ENCODE measurements around the gene CACNG8. TPM values are rescaled to one million over a fixed set of nuclear protein-coding genes. Genes with fewer than 3 reads are reported as not detected.

CACNG8 gene
- polyA plus RNA-seq, 12 donors: 0.29 to 1.4 (median 0.72) TPM; not detected in 2

DNA sequence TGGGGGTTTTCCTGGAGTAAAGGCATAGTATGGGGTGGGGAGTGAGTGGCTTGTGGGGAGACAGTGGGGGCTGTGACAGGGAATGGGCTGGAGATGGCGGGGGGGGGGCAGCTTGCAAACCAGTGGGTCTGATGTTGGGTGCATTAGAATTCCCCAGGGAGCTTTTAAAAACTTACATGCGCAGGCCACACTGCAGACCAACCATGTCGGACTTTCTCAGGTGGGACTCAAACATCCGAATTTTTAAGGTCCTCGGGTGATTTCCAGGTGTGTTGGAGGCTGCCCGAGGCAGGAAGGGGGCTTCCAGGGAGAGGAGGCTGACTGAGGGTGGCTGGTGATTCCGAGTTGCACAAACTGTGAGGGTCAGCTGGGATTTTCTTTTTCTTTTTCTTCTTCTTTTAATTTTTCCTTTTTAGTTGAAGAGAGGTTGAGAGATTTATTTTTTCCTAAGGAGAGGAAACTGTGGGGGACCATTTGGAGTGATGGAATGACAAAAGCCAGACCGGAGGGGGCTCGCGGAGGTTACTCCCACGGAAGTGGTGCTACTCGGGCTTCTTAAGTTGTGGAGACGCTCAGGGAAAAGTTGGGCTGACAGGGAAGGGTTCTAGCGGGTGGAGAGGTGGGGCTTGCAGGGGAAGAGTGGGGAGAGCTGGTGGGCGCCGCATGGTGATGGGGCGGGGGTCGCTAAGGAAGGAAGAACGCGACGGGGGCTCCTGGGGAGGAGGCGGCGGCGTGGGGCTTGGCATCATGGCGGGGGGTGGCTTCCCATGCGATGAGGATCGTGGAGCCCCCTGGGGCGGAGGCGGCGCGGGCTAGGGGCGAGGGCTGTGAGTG is 997 bp upstream of the CACNG8 start:
- DNase-seq: no peak

- DNase-seq: no peak
These were observed 2.4 kb downstream of the CACNG8 start for GRCh38 chr19:53965091-53965490.

GRCh38 chr19:53966931-53967330 is 4.2 kb downstream of the CACNG8 start:
- no peak for DNase-seq

- DNase-seq: no peak
These were observed 6.6 kb downstream of the CACNG8 start for GRCh38 chr19:53969366-53969765.

- no peak for DNase-seq
These were observed 8.9 kb downstream of the CACNG8 start for GRCh38 chr19:53971673-53972072.

- DNase-seq: peak; percentile 81
These were observed 14.8 kb downstream of the CACNG8 start for GRCh38 chr19:53977429-53977990.

DNA sequence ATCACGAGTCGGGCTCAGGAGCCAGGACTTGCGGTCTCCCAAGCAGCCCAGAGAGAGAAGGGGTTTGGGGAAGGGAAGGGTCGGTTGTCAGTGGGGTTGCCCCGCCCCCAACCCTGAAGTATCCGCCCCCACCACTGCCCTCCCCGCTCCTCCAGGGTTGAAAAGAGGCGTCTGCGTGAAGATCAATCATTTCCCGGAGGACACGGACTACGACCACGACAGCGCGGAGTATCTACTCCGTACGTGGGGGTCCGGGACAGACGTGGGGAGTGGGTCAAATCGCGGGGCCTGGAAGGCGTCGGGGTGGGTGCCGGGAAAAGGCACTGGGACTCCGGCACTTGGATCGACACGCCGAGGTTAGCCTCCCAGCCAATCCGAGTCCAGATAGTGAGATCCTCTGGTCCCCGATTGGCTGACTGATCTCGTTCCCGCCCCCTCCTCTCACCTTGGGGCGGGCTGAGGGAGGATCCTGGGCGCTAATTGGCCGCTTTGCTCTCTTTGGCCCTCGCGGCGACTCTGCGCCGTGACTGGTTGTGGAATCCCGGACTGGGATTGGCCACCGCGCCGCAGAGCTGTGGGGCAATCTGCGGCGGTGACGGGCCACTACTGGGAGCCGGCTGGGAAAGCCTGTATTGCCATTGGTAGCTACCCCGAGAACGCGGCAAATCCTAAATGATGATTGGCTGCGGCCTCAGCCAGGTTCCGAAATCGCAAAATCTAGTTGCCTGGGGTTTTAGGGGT is 15.4 kb downstream of the CACNG8 start:
- peak; percentile 32 for DNase-seq

DNA sequence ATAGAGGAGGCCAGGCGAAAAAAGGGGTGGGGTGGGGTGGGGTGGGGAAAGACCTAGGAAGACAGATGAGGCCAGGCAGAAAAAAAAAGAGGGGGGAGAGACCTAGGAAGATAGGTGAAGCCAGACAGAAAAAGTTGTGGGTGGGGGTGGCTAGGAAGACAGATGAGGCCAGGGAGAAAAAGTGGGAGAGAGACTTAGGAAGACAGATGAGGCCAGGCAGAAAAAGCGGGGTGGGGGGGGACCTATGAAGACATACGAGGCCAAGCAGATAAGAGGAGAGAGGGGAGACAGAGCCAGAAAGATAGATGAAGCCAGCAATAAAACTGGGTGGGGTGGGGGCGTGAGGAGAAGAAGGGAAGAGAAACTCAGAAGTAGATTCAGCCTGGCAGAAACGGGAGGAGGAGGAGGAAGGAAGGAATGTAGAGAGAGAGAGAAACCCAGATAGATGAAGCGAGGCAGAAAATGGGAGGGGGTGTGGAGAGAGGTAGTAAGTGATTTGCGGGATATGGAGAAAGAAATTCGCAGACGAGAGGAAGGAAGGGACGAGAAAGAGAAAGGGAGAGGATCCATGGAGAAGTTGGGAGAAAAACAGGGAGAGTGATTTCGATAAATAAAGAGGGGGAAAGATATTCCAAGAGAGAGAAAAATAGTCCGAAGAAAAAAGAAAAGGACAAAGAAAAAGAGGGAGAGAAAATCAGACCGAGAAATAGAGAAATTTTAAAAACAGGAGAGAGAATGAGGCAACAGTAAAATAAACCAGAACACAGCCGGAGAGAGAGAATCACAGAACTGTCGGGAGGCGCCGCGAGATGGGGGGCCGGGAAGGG is 16.5 kb downstream of the CACNG8 start:
- no peak for DNase-seq

DNA sequence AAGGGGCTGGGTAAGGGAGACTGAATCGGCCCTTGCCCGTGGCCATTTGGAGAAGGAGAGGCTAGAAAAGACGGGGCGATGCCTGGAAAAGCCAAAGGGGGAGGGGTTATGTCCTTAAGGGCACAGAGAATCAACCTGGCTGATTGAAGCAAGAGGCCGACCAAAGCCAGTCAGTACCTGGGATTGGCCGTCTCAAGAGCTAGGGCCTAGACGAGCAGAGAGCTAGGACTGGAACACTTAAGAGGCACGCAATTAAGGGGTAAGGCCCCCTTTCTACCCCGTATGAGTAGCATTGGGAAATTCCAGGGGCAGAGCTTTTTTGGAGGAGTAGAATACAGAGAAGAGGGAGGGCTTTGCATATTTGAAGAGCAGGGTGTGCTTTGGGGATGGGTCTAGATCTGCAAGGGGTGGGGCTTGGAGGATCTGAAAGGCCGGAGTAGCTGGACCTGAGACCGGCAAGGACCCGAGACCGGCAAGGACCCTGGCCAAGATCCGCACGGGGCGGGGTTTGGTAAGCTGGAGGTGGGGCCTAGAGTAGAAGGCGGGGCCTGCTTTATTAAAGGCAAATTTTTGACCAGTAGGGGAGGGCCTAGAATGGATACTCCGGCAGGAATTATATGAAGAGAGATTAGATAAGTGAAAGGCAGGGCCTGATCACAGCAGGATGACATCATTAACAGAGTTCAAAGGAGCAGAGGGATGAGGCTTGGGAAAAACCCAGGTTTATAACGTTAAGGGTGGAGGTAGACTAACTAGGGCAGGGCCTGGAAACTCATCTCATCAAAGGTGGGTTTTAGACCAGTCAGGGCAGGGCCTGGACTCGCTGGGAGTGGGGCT is 18.0 kb downstream of the CACNG8 start:
- DNase-seq: no peak

DNA sequence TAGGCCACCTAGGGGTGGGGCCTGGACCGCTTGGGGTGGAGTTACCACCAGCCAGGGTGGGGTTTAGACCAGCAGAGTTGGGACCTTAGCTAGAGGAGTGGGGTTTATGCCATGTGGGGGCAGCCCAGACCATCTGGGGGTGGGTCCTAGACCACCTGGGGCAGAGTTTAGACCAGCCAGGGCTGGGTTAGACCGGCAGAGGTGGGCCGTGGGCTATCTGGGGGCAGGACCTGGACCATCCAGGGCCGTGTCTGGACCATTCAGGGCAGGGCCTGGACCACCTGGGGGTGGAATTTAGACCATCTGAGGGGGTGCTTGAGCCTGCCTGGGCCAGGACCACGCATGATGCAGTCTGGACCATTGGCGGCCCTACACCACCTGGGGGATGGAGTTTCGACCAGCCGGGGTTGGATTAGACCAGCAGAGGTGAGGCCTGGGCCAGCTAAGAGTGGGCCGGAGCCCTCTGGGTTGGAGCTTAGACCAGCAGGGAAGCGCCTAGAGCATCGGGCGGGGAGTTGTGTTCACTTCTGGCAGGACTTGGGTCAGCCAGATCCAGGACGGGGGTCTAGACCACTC is 18.7 kb downstream of the CACNG8 start:
- no peak for DNase-seq

GRCh38 chr19:53982001-53982451 is 19.3 kb downstream of the CACNG8 start:
- DNase-seq: no peak

GRCh38 chr19:53982611-53983010 is 19.9 kb downstream of the CACNG8 start:
- DNase-seq: no peak

GRCh38 chr19:53983457-53984289 is 20.9 kb downstream of the CACNG8 start:
- no peak for DNase-seq

GRCh38 chr19:53985863-53986262 is 23.1 kb downstream of the CACNG8 start:
- no peak for DNase-seq

DNA sequence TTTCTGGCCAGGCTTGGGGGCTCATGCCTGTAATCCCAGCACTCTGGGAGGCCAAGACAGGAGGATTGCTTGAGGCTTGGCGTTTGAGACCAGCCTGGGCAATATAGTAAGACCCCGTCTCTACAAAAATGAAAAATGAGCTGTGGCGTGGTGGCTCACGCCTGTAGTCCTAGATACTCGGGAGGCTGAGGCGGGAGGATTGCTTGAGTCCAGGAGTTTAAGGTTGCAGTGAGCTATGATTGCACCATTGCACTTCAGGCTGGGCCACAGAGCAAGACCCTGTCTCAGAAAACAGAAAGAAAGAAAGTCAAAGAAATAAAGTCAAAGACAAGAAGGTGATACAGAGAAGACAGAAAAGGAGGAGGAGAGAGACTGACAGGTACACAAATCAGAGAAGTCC is 26.2 kb downstream of the CACNG8 start:
- DNase-seq: no peak

DNA sequence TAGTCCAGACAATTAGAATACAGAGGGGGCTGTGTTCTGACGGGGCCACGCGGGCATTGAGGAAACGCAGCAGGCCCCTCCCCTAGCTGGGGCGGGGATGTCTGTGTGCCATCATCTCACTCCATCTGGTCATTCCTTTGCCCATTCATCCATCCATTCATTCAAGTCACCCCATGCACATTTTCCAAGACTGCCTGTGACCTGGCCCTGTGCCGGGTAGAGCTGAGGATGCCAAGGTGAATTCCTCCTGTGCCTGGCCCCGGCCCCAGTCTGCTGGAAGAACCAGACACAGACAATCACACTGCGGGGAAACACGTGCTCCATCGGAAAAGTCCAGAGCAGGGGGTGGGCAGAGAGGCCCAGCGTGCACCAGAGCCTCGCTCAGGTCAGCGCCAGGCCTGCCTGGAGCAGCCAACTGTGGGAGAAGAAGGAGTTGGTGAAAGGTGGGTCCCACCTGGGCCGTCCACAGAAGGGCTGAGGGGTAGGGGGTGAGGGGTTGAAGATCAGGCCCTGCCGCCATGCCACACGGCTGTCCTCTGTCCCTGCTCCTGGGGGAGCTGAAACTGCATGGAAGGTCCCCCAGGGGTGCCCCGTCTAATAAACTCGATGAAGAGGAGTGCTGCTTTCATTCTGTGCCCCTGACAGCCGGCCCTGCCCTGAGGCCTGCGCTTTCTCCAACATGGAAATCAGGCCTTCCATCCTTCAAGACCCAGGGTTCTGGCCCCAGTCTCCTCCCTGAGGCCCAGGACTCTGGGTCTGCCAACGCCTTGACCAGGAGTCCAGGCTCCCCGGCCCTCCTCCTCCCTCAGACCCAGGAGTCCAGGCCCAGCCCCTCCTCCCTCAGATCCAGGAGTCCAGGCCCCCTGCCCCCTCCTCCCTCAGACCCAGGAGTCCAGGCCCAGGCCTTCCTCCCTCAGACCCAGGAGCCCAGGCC is 27.1 kb downstream of the CACNG8 start:
- no peak for DNase-seq

GRCh38 chr19:53991224-53992113 is 28.7 kb downstream of the CACNG8 start, which contains the start of gene CACNG6:
Gene CACNG6, plus strand, starts transcription at chr19:53991637. Its CDS starts 1,241 bp downstream, at chr19:53992878.
- DNase-seq: no peak
